ENCODE results near the gene IL36A.
A peak's percentile ranks its signal among the peaks of the same experiment; 100 is the strongest.

Gene IL36A

GRCh38 chr2:113005030-113005509, at the start of gene IL36A:
TSS of gene IL36A (plus strand) at chr2:113005459. CDS start at chr2:113005872, 413 bp downstream.
- DNase-seq (ENCODE audit: low spot score): no peak

- DNase-seq (ENCODE audit: low spot score): no peak
These were observed 47.7 kb upstream of the IL36A start for GRCh38 chr2:112957511-112957910.

GRCh38 chr2:112958428-112959108, 46.7 kb upstream of the IL36A start:
- DNase-seq (ENCODE audit: low spot score): peak; percentile 77

- DNase-seq (ENCODE audit: low spot score): no peak
These were observed 46.0 kb upstream of the IL36A start for GRCh38 chr2:112959109-112959812.

- DNase-seq (ENCODE audit: low spot score): no peak
These were observed 44.9 kb upstream of the IL36A start for GRCh38 chr2:112960230-112960825.

- DNase-seq (ENCODE audit: low spot score): no peak
These were observed 42.7 kb upstream of the IL36A start for GRCh38 chr2:112962308-112963175.

- DNase-seq (ENCODE audit: low spot score): no peak
These were observed 38.2 kb upstream of the IL36A start for GRCh38 chr2:112967023-112967422.

GRCh38 chr2:112972423-112973086, 32.7 kb upstream of the IL36A start:
- DNase-seq (ENCODE audit: low spot score): no peak

- no peak for DNase-seq (ENCODE audit: low spot score)
These were observed 32.1 kb upstream of the IL36A start for GRCh38 chr2:112973156-112973555.

GRCh38 chr2:112977559-112978056, 27.7 kb upstream of the IL36A start, which contains the start of gene IL36G:
TSS of gene IL36G (plus strand) at chr2:112978006. CDS start at chr2:112978639, 633 bp downstream.
- DNase-seq (ENCODE audit: low spot score): no peak

- DNase-seq (ENCODE audit: low spot score): no peak
These were observed 25.5 kb upstream of the IL36A start for GRCh38 chr2:112979731-112980130.

- no peak for DNase-seq (ENCODE audit: low spot score)
These were observed 24.7 kb upstream of the IL36A start for GRCh38 chr2:112980537-112980936.

GRCh38 chr2:112985090-112985489, 20.2 kb upstream of the IL36A start:
- DNase-seq (ENCODE audit: low spot score): no peak

GRCh38 chr2:112989611-112990010, 15.6 kb upstream of the IL36A start:
- no peak for DNase-seq (ENCODE audit: low spot score)

GRCh38 chr2:112993831-112994230, 11.4 kb upstream of the IL36A start:
- no peak for DNase-seq (ENCODE audit: low spot score)

GRCh38 chr2:112994648-112995047, 10.6 kb upstream of the IL36A start:
- DNase-seq (ENCODE audit: low spot score): no peak

GRCh38 chr2:112995346-112995920, 9.8 kb upstream of the IL36A start:
- no peak for DNase-seq (ENCODE audit: low spot score)

GRCh38 chr2:112996635-112997034, 8.6 kb upstream of the IL36A start:
- DNase-seq (ENCODE audit: low spot score): no peak

- DNase-seq (ENCODE audit: low spot score): no peak
These were observed 8.1 kb upstream of the IL36A start for GRCh38 chr2:112997151-112997550.

GRCh38 chr2:113000436-113000835, 4.8 kb upstream of the IL36A start:
- no peak for DNase-seq (ENCODE audit: low spot score)

GRCh38 chr2:113002677-113003076, 2.6 kb upstream of the IL36A start:
- no peak for DNase-seq (ENCODE audit: low spot score)

Measured in COLO829 (cell line).